K562 (cell line): Measurements from ENCODE around the gene MC2R.
A peak's percentile ranks its signal among the peaks of the same experiment; 100 is the strongest.

Source experiments
- CREB1 ChIP-seq, 2 experiments: sonication (generic) in 1 of 2; formaldehyde crosslinking in 1 of 2; IDR thresholded peaks; 2 replicates each; pipeline versions ENCODE4 v1.6.1 to v1.8.0; 2012 to 2022; ENCODE audit warnings: inconsistent platforms in 1 of 2, mild to moderate bottlenecking in 1 of 2, missing genetic modification reagents in 1 of 2, moderate library complexity in 1 of 2
- CTCF ChIP-seq, 3 experiments: IDR thresholded peaks in 2 of 3; conservative IDR thresholded peaks in 1 of 3; 2 replicates each; pipeline ENCODE4 v1.5.1; 2011 to 2012; ENCODE audit warnings: low read length in 3 of 3, mild to moderate bottlenecking in 3 of 3, control low read depth in 2 of 3, improper control_type of control experiment in 1 of 3, inconsistent platforms in 1 of 3, low read depth in 1 of 3, mixed read lengths in 1 of 3, moderate library complexity in 1 of 3; ENCODE audit not compliant: insufficient read depth in 2 of 3
- EP300 ChIP-seq: IDR thresholded peaks from 2 replicates; pipeline ENCODE4 v1.6.1; 2012; ENCODE audit warnings: low read length, improper control_type of control experiment
- FOXM1 ChIP-seq, 2 experiments: fragments of 450-650 bp in 1 of 2; sonication (generic) in 1 of 2; formaldehyde crosslinking in 1 of 2; IDR thresholded peaks; 2 replicates each; pipeline versions ENCODE4 v1.6.1 to v1.9.0; 2017 to 2022; ENCODE audit warnings: low read depth in 2 of 2, mild to moderate bottlenecking in 2 of 2, missing genetic modification reagents in 1 of 2, moderate library complexity in 1 of 2
- JUND ChIP-seq, 2 experiments: IDR thresholded peaks; 2 replicates in 1 of 2; 3 replicates in 1 of 2; pipeline ENCODE4 v1.6.1; 2011; ENCODE audit warnings: borderline replicate concordance in 2 of 2, low read depth in 2 of 2, low read length in 2 of 2, improper control_type of control experiment in 1 of 2, missing biosample characterization in 1 of 2, missing genetic modification characterization in 1 of 2, missing genetic modification reagents in 1 of 2
- POLR2A ChIP-seq: fragments of 450-650 bp; conservative IDR thresholded peaks from 2 replicates; pipeline ENCODE4 v1.6.1; 2016
- RFX5 ChIP-seq: IDR thresholded peaks from 2 replicates; pipeline ENCODE4 v1.6.1; 2011; ENCODE audit warnings: low read depth, mild to moderate bottlenecking, improper control_type of control experiment, low read length
- SPI1 ChIP-seq: IDR thresholded peaks from 2 replicates; pipeline ENCODE4 v1.6.1; 2011; ENCODE audit warnings: low read depth, low read length, control low read depth, borderline replicate concordance
- ZBTB9 ChIP-seq: fragments of 450-650 bp; formaldehyde crosslinking; IDR thresholded peaks from 2 replicates; pipeline ENCODE4 v1.4.0; 2020; ENCODE audit warnings: mild to moderate bottlenecking, moderate library complexity
- ZFX ChIP-seq: sonication (generic); formaldehyde crosslinking; IDR thresholded peaks from 2 replicates; pipeline ENCODE4 v1.8.0; 2022; ENCODE audit warnings: mild to moderate bottlenecking, missing genetic modification reagents, moderate library complexity
- TF ChIP-seq, protein P1 (sequence below): sonication (generic); formaldehyde crosslinking; IDR thresholded peaks from 2 replicates; pipeline ENCODE4 v1.5.0; 2020; ENCODE audit warnings: missing genetic modification reagents

GRCh38 chr18:13885009-13885408 lies 30.3 kb downstream of the MC2R start:
- TF ChIP-seq CREB1 (IDR thresholded peaks at IDR 0.05) (no peak), CREB1 (CRISPR knock-in tag; IDR thresholded peaks at IDR 0.05) (no peak), JUND (IDR thresholded peaks at IDR 0.05; ENCODE audit: borderline replicate concordance, low read depth, low read length) (peak; percentile 23; the same call in 1 of the 2 replicates), JUND (tag; IDR thresholded peaks at IDR 0.05; ENCODE audit: borderline replicate concordance, low read depth, low read length) (no peak), SPI1 (no peak), CTCF (IDR thresholded peaks at IDR 0.05 in 2 of 3, conservative IDR thresholded peaks at IDR 0.05 in 1 of 3; ENCODE audit: insufficient read depth in 2 of 3, low read depth in 1 of 3, low read length in 3 of 3) (no peak), ZBTB9 (CRISPR knock-in tag) (no peak), RFX5 (no peak), EP300 (no peak), POLR2A (no peak), FOXM1 (IDR thresholded peaks at IDR 0.05; ENCODE audit: low read depth) (no peak), FOXM1 (CRISPR knock-in tag; IDR thresholded peaks at IDR 0.05; ENCODE audit: low read depth) (no peak), ZFX (no peak)
- TF ChIP-seq, protein P1, sequence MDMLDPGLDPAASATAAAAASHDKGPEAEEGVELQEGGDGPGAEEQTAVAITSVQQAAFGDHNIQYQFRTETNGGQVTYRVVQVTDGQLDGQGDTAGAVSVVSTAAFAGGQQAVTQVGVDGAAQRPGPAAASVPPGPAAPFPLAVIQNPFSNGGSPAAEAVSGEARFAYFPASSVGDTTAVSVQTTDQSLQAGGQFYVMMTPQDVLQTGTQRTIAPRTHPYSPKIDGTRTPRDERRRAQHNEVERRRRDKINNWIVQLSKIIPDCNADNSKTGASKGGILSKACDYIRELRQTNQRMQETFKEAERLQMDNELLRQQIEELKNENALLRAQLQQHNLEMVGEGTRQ: no peak
